NCI-H2081 treated with DMSO at 0.1 percent for 48 hours (cell line): ENCODE measurements around the gene QKI.
"Not testable (repeated sequence)": the region's sequence is repeated elsewhere in the genome, so short reads cannot be mapped to it uniquely, and the experiment has no call there.

Experiments
- DNase-seq: peaks from one replicate; lab custom pipeline; 2025; lab: John Stamatoyannopoulos, UW

QKI gene

DNA sequence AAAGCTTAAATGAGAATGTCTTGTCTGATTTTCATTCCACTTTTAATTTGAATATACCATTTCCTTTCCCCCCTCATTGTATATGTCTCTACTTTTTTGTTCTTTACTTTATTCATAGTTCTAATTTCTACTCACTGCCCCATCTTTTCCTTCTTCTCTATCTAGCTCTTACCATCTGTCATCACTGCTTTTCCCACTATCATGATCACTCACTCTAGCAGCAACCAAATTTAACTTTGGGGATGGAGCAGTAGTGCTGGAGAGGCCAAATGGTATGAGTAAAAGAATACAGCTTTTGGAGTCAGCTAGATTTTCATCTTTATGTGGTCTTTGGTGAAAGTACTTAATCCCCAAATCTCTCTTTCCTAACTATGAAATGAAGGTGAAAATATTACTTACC is 25.5 kb downstream of the QKI start:
- no peak for DNase-seq

GRCh38 chr6:163442336-163442735 is 27.8 kb downstream of the QKI start:
- no peak for DNase-seq

DNA sequence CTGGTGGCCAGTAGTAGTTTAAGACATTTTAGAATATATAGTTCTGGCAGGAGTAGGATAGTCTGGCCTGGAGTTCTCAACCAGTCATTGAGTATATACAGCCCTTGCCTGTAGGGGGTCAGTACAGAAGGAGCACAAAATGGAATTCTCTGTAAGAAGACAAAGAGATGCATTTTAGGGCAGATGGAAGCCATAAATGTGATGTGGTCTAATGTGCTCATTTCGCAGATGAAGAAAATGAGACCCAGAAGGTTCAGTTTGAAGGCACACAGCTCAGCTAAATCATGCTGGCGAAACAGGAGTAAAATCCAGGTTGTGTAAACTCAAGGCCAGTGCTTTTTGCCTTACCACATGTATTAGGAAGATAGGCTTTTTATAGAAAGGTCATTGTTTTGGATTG is 29.6 kb downstream of the QKI start:
- no peak for DNase-seq

DNA sequence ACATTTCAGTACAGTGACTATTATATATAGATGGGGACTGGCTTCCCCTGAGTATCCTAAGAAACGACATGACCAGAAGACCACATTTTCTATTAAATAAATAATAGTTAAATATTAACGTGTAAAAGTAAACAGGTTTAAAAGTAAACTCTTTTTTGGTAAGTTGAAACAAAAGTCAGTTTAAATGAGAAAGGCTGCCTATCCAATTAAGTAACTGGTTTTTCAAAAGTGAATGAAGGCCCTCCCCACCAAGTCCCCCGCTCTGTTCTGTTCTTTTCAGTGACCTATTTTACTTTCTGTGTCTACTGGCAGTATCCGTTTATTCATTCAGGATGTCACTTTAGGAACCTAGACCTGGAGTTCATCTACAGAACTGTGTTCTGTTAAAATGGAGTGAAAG is 32.0 kb downstream of the QKI start:
- no peak for DNase-seq

DNA sequence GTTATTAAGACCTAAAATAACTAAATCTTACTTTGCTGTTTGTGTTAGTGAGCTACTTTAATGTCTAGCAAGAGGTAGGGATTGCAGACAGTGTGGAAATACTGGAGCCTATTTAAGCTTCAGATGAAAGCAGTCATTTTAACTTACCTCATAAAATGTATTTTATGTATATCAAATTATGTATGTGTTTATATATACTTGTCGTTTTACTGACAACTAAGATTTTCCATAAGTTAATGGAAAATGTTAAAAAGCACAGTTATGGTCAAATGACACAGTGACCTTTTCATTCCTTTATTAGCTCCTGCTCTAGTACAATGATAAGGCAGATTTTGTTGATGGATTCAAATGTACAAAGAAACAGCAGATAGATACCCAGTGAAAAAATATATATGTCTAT is 34.6 kb downstream of the QKI start:
- no peak for DNase-seq

GRCh38 chr6:163454425-163454824 is 39.9 kb downstream of the QKI start:
- no peak for DNase-seq

DNA sequence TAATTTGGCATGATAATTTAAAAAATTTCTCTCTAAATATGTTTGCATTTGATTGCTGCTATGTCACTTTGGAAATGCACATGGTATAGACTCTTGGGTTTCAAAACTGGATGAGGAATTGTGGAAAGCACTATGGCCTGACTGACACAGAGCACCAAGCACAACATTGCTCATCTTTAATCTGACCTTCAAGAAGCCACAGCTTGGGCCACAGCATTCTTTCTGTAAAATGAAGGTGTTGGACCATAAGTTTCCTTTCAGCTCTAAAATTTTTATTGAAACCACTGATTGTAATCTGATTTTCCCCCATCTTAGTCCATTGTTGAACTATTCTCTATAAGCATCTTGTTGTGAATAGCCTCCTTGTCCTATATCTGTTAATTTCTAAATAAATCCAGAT is 41.0 kb downstream of the QKI start:
- no peak for DNase-seq

GRCh38 chr6:163457637-163458561 is 43.4 kb downstream of the QKI start:
- no peak for DNase-seq

DNA sequence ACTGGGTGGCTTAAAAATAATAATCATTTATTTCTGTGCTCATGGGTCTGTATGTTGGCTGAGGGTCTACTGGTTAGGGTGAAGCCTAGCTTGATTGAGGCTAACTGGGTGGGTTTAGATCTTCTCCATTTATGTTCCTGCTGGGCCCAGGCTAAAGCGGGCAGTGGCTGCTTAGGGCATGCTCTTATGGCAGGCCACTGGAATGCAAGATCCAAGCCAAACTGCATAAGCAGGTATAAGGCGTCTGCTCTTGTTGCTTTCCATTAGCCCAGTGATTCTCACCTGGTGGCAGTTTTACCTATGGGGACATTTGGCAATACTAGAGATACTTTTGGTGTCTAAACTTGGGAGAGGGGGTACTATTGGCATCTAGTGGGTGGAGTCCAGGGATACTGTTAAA is 44.5 kb downstream of the QKI start:
- DNase-seq: no peak

GRCh38 chr6:163459536-163459935 is 45.0 kb downstream of the QKI start:
- DNase-seq: no peak

DNA sequence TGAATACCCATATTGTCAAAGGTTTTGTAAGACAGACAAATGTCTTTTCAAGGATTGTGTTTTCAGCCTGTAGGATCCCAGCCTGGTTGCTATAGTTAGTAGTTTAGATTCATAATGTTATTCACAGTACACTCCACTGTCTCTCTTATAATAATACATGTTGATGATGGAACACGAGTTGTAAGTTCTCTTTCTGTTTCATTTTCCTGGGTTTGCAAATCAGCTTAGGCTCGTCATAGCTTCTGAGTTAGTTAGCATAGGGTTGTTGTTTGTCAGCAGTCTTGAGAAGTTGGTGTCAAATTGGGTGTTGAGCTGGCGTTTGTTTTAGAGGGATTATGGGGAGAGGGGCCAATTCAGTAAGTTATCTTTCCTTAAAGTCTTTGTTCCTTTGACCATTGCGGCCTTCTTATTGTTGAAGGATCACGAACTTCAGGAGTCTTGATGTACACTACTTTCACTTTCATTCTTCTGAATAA is 45.8 kb downstream of the QKI start:
- no peak for DNase-seq

GRCh38 chr6:163461696-163462095 is 47.2 kb downstream of the QKI start:
- DNase-seq: no peak

DNA sequence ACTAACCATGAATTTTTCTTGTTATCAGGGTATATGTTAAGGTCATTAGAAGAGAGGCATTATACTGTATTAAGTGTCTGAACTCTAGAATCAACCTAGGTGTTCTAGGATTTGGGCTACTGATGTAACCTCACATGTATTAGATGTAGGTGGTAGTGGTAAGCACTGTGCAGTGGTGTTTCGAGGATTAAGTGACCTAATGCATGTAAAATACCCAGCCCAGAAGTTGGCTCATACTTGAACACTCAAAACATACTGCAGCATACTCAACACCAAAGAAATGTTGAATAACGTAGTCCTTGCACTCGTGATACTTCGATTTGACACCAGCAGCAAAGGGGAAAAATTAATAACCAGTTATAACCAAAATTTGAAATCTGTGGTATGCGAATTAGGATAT is 48.7 kb downstream of the QKI start:
- no peak for DNase-seq

DNA sequence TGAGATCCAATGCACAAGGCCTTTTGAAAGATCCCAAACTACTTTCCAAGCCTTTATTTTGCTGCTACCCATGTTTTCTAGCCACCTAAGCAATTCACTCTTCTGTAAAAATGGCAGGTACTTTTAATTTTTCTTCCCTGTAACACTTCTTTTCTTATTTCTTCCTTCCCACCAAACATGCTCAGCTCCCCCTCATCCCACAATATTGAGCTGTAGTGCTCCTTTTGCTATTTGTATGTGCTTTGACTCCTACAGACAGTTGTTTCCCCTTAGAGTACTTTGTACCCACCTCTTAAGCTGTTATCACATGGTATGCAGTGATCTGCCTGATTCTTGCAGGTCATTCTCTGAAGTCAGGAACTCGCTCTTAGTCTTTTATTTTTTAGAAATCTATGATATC is 49.3 kb downstream of the QKI start:
- DNase-seq: no peak

- DNase-seq: no peak
Measured at GRCh38 chr6:163466839-163467390, 52.4 kb downstream of the QKI start.

DNA sequence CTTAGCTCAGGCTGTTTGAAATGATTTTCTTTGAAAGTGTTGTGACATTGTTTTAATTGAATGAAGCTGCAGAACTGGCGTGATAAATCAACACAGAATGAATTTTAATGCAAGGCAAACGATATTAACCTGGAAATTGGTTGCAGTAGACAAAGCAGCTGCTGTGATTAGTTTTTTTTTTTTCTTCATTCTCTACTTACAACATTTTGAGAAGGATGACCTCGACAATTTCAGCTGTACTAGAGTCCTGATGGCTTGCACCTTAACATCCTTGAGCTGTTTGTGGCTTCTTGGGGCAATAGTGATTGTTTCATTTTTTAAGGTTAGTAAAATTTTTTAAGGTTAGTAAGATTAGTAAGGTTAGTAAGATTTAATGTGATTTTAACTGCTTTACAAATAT is 54.2 kb downstream of the QKI start:
- DNase-seq: no peak

DNA sequence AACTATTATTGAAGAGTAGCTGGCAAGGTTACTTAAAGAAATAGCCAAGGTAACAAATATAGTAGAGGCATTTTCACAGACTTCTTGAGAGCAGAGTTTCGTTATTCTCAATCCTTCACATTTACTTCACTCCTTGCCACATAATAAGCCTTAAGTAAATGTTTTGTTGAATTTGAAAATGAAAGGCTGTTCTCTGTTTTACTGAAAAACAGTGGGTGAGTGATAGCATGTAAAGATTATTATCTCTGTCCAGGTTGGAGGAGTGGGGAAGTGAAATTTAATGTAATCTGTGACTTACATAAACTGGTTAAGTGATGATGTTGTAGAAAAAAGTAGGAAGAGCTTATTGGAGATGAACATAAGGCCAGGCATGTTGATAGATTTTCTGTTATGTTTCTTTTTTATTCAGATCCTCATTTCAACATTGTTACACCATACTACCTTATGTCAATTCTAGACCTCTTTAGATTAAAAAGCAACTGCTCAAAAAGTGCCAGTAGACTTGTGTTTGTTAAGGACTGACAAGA is 55.0 kb downstream of the QKI start:
- no peak for DNase-seq

DNA sequence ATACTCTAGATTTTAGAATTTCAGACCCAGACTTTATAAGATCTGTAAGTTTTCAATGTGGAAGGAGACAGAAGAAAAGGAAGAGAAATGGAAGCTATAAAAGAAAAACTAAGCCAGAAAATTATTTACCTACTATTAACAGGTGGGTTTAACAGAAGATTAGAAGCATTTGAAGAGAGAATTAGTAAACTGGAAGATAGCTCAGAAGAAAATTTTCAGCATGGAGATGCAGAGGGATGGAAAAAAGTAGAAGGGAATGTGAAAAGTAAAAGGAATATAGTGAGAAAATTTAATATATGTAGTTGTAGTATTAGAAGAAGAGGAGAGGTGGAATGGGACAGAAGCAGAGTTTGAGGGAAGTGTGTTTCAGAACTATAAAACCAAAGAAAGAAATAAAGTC is 56.1 kb downstream of the QKI start:
- DNase-seq: no peak

GRCh38 chr6:163474581-163474980 is 60.1 kb downstream of the QKI start:
- no peak for DNase-seq

- DNase-seq: not testable (repeated sequence)
Measured at GRCh38 chr6:163476946-163477345, 62.4 kb downstream of the QKI start.

- DNase-seq: no peak
Measured at GRCh38 chr6:163483107-163483506, 68.6 kb downstream of the QKI start.

- DNase-seq: no peak
Measured at GRCh38 chr6:163485388-163485851, 70.9 kb downstream of the QKI start.

GRCh38 chr6:163486821-163487220 is 72.3 kb downstream of the QKI start:
- no peak for DNase-seq
